ENCODE measurements around the gene SLC15A1. TPM values are rescaled to one million over a fixed set of nuclear protein-coding genes. Genes with fewer than 3 reads are reported as not detected.

SLC15A1 gene
- total RNA-seq: not detected

- H3K27ac ChIP-seq: peak within 1 kb of the TSS in 1 of 4 donors; percentile 32
- H3K4me3 ChIP-seq: peak within 1 kb of the TSS in 3 of 4 donors; percentile 9 to 36 (median 33)
- TF ChIP-seq, protein P1, sequence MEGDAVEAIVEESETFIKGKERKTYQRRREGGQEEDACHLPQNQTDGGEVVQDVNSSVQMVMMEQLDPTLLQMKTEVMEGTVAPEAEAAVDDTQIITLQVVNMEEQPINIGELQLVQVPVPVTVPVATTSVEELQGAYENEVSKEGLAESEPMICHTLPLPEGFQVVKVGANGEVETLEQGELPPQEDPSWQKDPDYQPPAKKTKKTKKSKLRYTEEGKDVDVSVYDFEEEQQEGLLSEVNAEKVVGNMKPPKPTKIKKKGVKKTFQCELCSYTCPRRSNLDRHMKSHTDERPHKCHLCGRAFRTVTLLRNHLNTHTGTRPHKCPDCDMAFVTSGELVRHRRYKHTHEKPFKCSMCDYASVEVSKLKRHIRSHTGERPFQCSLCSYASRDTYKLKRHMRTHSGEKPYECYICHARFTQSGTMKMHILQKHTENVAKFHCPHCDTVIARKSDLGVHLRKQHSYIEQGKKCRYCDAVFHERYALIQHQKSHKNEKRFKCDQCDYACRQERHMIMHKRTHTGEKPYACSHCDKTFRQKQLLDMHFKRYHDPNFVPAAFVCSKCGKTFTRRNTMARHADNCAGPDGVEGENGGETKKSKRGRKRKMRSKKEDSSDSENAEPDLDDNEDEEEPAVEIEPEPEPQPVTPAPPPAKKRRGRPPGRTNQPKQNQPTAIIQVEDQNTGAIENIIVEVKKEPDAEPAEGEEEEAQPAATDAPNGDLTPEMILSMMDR (IDR thresholded peaks at IDR 0.05): no peak
- TF ChIP-seq POLR2A (IDR thresholded peaks at IDR 0.05) (no peak), EP300 (IDR thresholded peaks at IDR 0.05) (no peak)
- peaks cover 0 to 46% of the 10 kb centered on the region in 2 donors for H3K27me3 ChIP-seq
- no peaks in the 10 kb centered on the region for H3K36me3 ChIP-seq
- no peak for DNase-seq (ENCODE audit: low spot score in 2 of 2)
- 14 to 19% methylated on average over 13 to 25 of the region's 59 CpGs for WGBS, 2 donors
- H3K9me3 ChIP-seq: peaks cover 0 to 16% (median 0%) of the 10 kb centered on the region in 4 donors
- peaks cover 0 to 14% (median 5%) of the 10 kb centered on the region in 4 donors for H3K4me1 ChIP-seq
These were observed at the start of gene SLC15A1 for GRCh38 chr13:98752467-98753290. Gene SLC15A1, minus strand, starts transcription at chr13:98752672. Its CDS starts 74 bp downstream, at chr13:98752598.

DNA sequence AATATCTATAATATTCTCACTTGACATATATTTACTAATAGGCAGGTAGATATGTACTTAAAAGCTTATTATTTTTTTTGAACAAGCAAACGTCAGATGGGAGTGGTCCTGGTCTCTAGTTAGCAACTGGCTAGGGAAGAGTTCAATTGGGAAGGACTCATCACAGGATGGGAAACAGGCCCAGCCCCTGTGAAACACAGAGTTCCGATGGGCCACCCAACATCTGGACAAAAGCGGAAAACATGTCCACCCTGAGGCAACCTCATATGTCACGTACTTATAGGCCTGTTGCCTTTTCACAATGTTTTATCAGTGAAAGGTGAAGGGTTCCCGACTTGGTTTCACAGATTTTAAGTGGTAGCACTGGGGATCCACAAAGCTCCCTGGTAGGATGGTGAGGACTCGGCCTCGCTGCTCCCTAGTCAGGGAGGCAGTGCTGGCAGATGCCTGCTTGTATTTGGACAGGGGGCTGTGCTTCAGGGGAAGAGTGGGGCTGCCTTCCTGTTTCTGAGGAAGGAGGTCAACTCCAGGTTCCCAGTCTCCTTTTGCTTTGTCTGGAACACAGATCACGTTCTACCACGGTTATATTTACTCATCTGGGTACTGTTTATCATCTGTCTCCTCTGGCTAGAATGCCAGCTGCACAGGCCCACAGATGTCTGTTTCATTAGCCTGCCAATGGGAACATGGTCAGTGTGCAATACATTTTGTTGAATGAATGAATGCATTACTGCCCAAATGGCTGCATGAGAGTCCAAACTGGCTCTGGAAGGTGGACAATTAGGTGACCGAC is 49.4 kb upstream of the SLC15A1 start:
- peak overlapping the region in 1 of 4 donors; percentile 23 for H3K27ac ChIP-seq
- H3K9me3 ChIP-seq: no peaks in the 10 kb centered on the region
- 79 to 80% methylated on average over 10 of the region's 10 CpGs for WGBS, 2 donors
- H3K4me3 ChIP-seq: no peak overlapping the region
- H3K36me3 ChIP-seq: peaks cover 0 to 87% (median 8%) of the 10 kb centered on the region in 3 donors
- no peak for TF ChIP-seq POLR2A (IDR thresholded peaks at IDR 0.05)
- TF ChIP-seq, protein P1 (IDR thresholded peaks at IDR 0.05): no peak
- TF ChIP-seq EP300 (IDR thresholded peaks at IDR 0.05): no peak
- no peak for DNase-seq (ENCODE audit: low spot score in 2 of 2)
- peaks cover 0 to 10% (median 0%) of the 10 kb centered on the region in 4 donors for H3K4me1 ChIP-seq
- H3K27me3 ChIP-seq: no peaks in the 10 kb centered on the region

- Histone ChIP-seq H3K4me3 (no peak overlapping the region), H3K27ac (no peak overlapping the region), H3K4me1 (peaks cover 0 to 10% (median 0%) of the 10 kb centered on the region in 4 donors), H3K27me3 (no peaks in the 10 kb centered on the region), H3K36me3 (peaks cover 0 to 87% (median 8%) of the 10 kb centered on the region in 3 donors), H3K9me3 (no peaks in the 10 kb centered on the region)
- WGBS, 2 donors: 90% methylated on average over 14 of the region's 14 CpGs
- no peak for DNase-seq (ENCODE audit: low spot score in 2 of 2)
- no peak for TF ChIP-seq POLR2A (IDR thresholded peaks at IDR 0.05)
- TF ChIP-seq, protein P1 (IDR thresholded peaks at IDR 0.05): no peak
- TF ChIP-seq EP300 (IDR thresholded peaks at IDR 0.05): no peak
These were observed 47.6 kb upstream of the SLC15A1 start for GRCh38 chr13:98800078-98800477.

- no peaks in the 10 kb centered on the region for H3K27me3 ChIP-seq
- H3K36me3 ChIP-seq: peaks cover 0 to 87% (median under 1%) of the 10 kb centered on the region in 3 donors
- peaks cover 0 to 10% (median 0%) of the 10 kb centered on the region in 4 donors for H3K4me1 ChIP-seq
- H3K9me3 ChIP-seq: no peaks in the 10 kb centered on the region
- no peak for DNase-seq (ENCODE audit: low spot score in 2 of 2)
- no peak overlapping the region for H3K4me3 ChIP-seq
- no peak overlapping the region for H3K27ac ChIP-seq
- TF ChIP-seq POLR2A (IDR thresholded peaks at IDR 0.05) (no peak), EP300 (IDR thresholded peaks at IDR 0.05) (no peak)
- TF ChIP-seq, protein P1 (IDR thresholded peaks at IDR 0.05): no peak
- WGBS, 2 donors: 69 to 70% methylated on average over 5 of the region's 5 CpGs
These were observed 46.6 kb upstream of the SLC15A1 start for GRCh38 chr13:98798849-98799645.
